GM21737 (cell line): ENCODE measurements around the gene OR10D3.
"Not testable (repeated sequence)": the region's sequence is repeated elsewhere in the genome, so short reads cannot be mapped to it uniquely, and the experiment has no call there.

Experiments
- ATAC-seq: cut with Tn5 transposase; IDR thresholded peaks from one replicate; pipeline ENCODE4 v1.9.1; 2021; ENCODE audit warnings: mild to moderate bottlenecking, moderate library complexity; ENCODE audit not compliant: unreplicated experiment

The OR10D3 gene, protein sequence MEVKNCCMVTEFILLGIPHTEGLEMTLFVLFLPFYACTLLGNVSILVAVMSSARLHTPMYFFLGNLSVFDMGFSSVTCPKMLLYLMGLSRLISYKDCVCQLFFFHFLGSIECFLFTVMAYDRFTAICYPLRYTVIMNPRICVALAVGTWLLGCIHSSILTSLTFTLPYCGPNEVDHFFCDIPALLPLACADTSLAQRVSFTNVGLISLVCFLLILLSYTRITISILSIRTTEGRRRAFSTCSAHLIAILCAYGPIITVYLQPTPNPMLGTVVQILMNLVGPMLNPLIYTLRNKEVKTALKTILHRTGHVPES

GRCh38 chr11:124183068-124183467 lies at the start of gene OR10D3:
TSS of gene OR10D3 (plus strand) at chr11:124183345. CDS start at chr11:124185270, 1,925 bp downstream.
- ATAC-seq = no peak

DNA sequence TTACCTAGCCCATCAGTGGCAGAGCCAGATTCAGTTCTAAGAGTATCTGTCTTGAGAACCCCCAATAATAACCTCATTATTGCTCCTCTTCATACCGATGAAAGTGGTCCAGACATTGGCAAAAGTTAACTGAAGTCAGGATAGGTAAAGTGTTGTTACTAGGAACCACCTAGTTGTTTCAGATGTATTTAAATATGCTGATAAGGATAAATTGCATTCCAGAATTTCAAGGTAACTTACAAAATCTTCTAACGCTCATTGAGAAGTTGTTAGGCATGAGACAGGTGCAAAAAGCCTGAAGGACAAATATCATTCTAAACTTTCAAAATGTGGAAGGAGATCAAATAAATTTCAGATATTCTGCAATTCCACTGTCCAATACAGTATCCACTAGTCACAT lies 40.1 kb upstream of the OR10D3 start:
- no peak for ATAC-seq

DNA sequence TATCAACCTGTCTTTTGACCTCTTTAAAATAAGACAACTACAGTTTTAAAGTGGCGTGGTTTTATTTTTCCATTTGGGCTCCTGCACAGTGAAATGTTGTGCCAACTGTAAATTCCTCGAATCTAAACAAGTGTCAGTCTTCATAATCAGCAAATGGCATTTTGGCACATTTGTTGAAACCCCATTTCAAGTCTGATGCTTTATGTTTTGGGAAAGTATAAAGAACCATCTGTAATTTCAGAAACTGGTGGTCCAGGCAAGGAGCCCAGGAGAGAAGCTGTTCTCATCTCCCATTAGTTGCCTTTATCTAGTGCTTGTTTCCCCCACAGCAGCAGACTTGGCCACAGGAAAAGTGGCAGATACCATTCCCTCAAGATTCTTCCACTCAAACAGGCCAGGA lies 35.2 kb upstream of the OR10D3 start:
- ATAC-seq = no peak

GRCh38 chr11:124150684-124151083 lies 32.5 kb upstream of the OR10D3 start:
- no peak for ATAC-seq

DNA sequence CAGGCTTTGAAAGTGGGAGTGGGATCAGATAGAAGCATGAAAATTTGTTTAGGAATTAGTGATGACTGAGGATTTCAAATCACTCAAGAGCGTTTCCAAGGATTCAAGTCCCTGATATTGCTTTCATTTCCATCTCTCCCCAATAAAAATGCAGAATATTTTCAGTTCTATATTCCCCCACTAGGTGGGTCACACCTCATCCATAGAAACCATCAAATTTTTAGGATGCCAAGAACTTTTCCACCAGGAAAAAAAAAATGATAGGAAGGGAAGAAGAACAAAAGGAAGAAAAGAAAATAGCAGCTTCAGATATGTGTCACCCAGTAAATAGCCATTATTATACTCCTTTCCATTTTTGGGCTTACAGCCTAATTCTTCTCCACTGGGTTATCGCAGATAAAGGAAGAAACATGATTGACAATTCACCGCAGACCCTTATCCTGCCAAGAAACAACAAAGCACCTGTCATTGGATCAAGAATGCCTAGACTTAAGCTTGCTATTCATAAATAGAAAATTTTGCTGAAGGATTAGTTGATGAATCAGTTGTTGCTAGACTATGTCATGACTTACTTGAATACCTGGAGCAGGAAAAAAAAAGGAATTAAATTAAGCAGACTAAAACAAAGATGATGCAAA lies 30.3 kb upstream of the OR10D3 start:
- ATAC-seq = no peak

GRCh38 chr11:124153821-124154220 lies 29.3 kb upstream of the OR10D3 start:
- no peak for ATAC-seq

DNA sequence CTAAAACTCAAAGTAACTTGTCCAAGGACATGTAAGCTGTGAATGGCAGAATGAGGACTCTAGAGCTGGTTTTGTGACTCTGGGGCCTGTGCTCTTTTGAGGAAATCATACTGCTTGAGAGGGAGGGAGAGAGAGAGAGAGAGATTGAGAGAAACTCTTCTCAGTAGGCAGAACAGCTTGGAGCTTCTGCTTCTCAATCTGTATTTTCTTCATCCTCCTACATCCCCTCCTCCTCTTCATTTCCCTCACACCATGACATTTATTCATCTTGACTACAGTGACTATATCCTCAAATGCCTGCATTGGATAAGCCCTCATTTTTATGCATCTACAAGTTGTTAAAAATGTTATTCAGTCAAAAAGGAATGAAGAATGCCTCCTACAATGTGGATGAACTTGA lies 23.7 kb upstream of the OR10D3 start:
- no peak for ATAC-seq

GRCh38 chr11:124160986-124161385 lies 22.2 kb upstream of the OR10D3 start:
- no peak for ATAC-seq

- ATAC-seq = no peak
Measured at GRCh38 chr11:124167826-124168231, 15.3 kb upstream of the OR10D3 start.

- no peak for ATAC-seq
Measured at GRCh38 chr11:124168796-124169195, 14.3 kb upstream of the OR10D3 start.

DNA sequence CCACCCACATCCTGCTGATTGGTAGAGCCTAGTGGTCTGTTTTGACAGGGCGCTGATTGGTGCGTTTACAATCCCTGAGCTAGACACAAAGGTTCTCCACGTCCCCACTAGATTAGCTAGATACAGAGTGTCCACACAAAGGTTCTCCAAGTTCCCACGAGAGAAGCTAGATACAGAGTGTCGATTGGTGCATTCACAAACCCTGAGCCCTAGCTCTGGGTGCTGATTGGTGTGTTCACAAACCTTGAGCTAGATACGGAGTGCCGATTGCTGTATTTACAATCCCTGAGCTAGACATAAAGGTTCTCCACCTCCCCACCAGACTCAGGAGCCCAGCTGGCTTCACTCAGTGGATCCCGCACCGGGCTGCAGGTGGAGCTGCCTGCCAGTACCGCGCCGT lies 12.8 kb upstream of the OR10D3 start:
- not testable (repeated sequence) for ATAC-seq

- ATAC-seq = no peak
Measured at GRCh38 chr11:124170801-124171586, 12.2 kb upstream of the OR10D3 start.

GRCh38 chr11:124172101-124172500 lies 11.0 kb upstream of the OR10D3 start:
- ATAC-seq = no peak

DNA sequence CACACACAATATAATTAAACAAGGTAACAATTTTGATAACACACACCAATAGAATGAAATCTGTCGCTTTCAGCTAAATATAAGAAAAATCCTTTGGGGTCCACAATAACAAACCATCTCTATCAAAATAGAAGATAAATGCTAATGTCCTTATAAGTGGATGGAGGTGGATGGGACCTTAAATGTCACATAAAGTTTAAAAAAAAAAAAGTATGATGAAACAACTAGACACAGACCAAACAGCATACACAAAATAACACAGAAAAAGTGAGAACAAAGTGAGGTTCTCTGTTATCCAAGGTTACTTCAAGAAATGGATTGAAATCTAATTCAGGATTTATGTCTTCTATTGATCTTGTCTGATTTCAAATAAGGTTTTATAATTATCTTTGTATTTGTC lies 10.5 kb upstream of the OR10D3 start:
- ATAC-seq = no peak

- ATAC-seq = no peak
Measured at GRCh38 chr11:124174001-124174583, 9.1 kb upstream of the OR10D3 start.

- no peak for ATAC-seq
Measured at GRCh38 chr11:124176925-124177715, 6.0 kb upstream of the OR10D3 start.

DNA sequence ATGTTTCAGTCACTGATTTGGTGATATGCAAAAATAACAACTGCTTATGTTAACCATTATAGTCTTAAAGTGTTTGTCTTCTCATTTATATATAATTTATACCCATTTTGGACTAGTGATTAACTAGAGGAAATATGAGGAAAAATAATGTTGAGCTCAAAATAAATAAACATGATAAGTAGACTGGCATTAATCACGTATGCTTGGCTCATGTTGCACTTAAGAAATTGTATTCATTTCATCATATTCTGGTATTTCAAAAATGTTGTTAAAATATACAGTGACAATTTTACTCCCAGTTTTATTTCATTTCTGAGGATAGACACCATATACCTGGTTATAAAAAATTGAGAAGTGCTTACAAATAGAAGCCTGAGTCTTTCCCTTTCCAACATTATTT lies 3.8 kb upstream of the OR10D3 start:
- no peak for ATAC-seq

GRCh38 chr11:124190298-124191139 lies 7.4 kb downstream of the OR10D3 start:
- no peak for ATAC-seq

DNA sequence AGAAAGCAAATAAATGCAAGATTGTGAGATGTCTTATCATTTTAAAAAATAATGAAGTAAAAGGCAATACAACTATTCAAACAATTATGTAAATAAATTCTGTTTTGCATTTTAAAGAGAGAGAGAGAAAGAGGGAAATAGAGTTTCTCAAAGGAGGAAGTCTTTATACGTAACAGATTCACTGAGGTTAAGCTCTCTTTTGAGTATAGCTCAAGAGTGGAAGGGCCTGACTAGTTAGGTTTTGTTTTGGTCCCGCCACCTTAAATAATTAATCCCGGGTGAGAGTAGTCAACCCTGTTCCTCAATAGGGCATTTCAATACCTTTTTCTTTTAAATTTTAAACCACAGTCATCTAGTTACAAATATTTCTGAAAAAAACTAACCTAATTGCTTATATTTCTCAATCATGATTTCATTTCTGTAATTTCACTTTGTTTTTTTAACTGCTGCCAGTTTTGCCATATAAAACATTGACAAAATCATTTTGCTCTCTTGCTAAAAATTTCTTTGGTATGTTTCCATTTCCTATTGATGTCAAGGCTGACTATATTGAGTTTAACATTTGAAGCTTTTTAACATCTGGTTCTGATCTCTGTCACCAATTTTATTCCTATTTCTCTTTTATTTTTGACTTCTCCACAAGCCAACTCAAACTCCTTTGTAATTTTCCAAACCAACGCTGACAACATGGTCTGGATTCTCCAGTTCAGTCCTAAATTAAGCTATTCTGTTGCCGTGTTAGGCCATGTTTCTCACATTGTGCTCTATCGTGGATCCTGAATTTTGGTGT lies 10.3 kb downstream of the OR10D3 start:
- ATAC-seq = peak; percentile 72
